Liver (tissue), 9 donors: ENCODE data around the gene URM1. TPM values are rescaled to one million over a fixed set of nuclear protein-coding genes. Genes with fewer than 3 reads are reported as not detected.

Source experiments
- DNase-seq: peaks from one replicate; pipeline ENCODE4 v3.0.0-alpha.2; 2017; ENCODE audit warnings: low spot score
- H3K27ac ChIP-seq, 2 donors: one replicate each; pipeline ENCODE4 v1.7.0; 2013; ENCODE audit warnings: inconsistent platforms in 2 of 2, low read length in 2 of 2, control low read depth in 1 of 2, low read depth in 1 of 2, mild to moderate bottlenecking in 1 of 2
- H3K27me3 ChIP-seq, 4 donors: one replicate each; pipeline versions ENCODE4 v1.6.1 to v1.7.0; 2013; ENCODE audit warnings: low read length in 3 of 4, inconsistent platforms in 1 of 4, mild to moderate bottlenecking in 1 of 4, moderate library complexity in 1 of 4; ENCODE audit not compliant: control insufficient read depth in 4 of 4, insufficient read depth in 4 of 4
- H3K36me3 ChIP-seq, 4 donors: one replicate each; pipeline versions ENCODE4 v1.6.1 to v1.7.0; 2013; ENCODE audit warnings: low read length in 3 of 4, mild to moderate bottlenecking in 3 of 4, low read depth in 1 of 4, moderate library complexity in 1 of 4; ENCODE audit not compliant: control insufficient read depth in 4 of 4, insufficient read depth in 3 of 4
- H3K4me1 ChIP-seq, 4 donors: one replicate each; pipeline versions ENCODE4 v1.6.1 to v1.7.0; 2013; ENCODE audit warnings: low read length in 3 of 4, mild to moderate bottlenecking in 3 of 4, moderate library complexity in 1 of 4; ENCODE audit not compliant: control insufficient read depth in 4 of 4, insufficient read depth in 4 of 4
- H3K4me3 ChIP-seq, 3 donors: one replicate each; pipeline versions ENCODE4 v1.6.1 to v1.7.0; 2013; ENCODE audit warnings: low read length in 3 of 3, control low read depth in 1 of 3, low read depth in 1 of 3, mild to moderate bottlenecking in 1 of 3
- H3K9ac ChIP-seq, 2 donors: one replicate each; pipeline ENCODE4 v1.7.0; 2013; ENCODE audit warnings: low read length in 2 of 2, mild to moderate bottlenecking in 2 of 2, moderate library complexity in 2 of 2, control low read depth in 1 of 2, low read depth in 1 of 2
- H3K9me3 ChIP-seq, 4 donors: one replicate each; pipeline versions ENCODE4 v1.6.1 to v1.7.0; 2013; ENCODE audit warnings: low read length in 3 of 4; ENCODE audit not compliant: control insufficient read depth in 4 of 4
- EGR1 ChIP-seq, 2 donors: IDR thresholded peaks; 2 replicates each; pipeline ENCODE4 v1.6.1; 2016 to 2018; ENCODE audit warnings: antibody characterized with exemption in 2 of 2, low read depth in 2 of 2
- FOXA1 ChIP-seq: IDR thresholded peaks from 2 replicates; pipeline ENCODE4 v1.6.1; 2016; ENCODE audit warnings: antibody characterized with exemption
- FOXA2 ChIP-seq: IDR thresholded peaks from 2 replicates; pipeline ENCODE4 v1.6.1; 2016; ENCODE audit warnings: antibody characterized with exemption
- GABPA ChIP-seq, 2 donors: IDR thresholded peaks in 1 of 2; conservative IDR thresholded peaks in 1 of 2; 2 replicates each; pipeline ENCODE4 v1.6.1; 2016; ENCODE audit warnings: antibody characterized with exemption in 2 of 2, mild to moderate bottlenecking in 1 of 2, moderate library complexity in 1 of 2
- HNF4A ChIP-seq, 2 donors: conservative IDR thresholded peaks; 2 replicates each; pipeline ENCODE4 v1.6.1; 2016; ENCODE audit warnings: antibody characterized with exemption in 2 of 2, mild to moderate bottlenecking in 2 of 2
- HNF4G ChIP-seq: IDR thresholded peaks from 2 replicates; pipeline ENCODE4 v1.6.1; 2016; ENCODE audit warnings: antibody characterized with exemption
- JUND ChIP-seq, 2 donors: IDR thresholded peaks; 2 replicates each; pipeline ENCODE4 v1.6.1; 2016; ENCODE audit warnings: antibody characterized with exemption in 2 of 2
- NR2F2 ChIP-seq: IDR thresholded peaks from 2 replicates; pipeline ENCODE4 v1.6.1; 2016; ENCODE audit warnings: antibody characterized with exemption
- RAD21 ChIP-seq, 2 donors: IDR thresholded peaks; 2 replicates each; pipeline ENCODE4 v1.6.1; 2016; ENCODE audit warnings: antibody characterized with exemption in 2 of 2, mild to moderate bottlenecking in 2 of 2
- RXRA ChIP-seq, 2 donors: IDR thresholded peaks; 2 replicates each; pipeline ENCODE4 v1.6.1; 2017 to 2018; ENCODE audit warnings: antibody characterized with exemption in 2 of 2, mild to moderate bottlenecking in 1 of 2
- SP1 ChIP-seq: IDR thresholded peaks from 2 replicates; pipeline ENCODE4 v1.6.1; 2018; ENCODE audit warnings: antibody characterized with exemption, mild to moderate bottlenecking
- TAF1 ChIP-seq: conservative IDR thresholded peaks from 2 replicates; pipeline ENCODE4 v1.6.1; 2016; ENCODE audit warnings: antibody characterized with exemption, mild to moderate bottlenecking
- YY1 ChIP-seq: IDR thresholded peaks from 2 replicates; pipeline ENCODE4 v1.6.1; 2016; ENCODE audit warnings: antibody characterized with exemption, mild to moderate bottlenecking
- WGBS: extraction: QIAGEN DNeasy Blood & Tissue Kit; methylation state at CpG from one replicate; pipeline ENCODE4 v1.1.7; 2013; 5-methylcytosine and 5-hydroxymethylcytosine counted together
- polyA plus RNA-seq, 2 donors: library from polyadenylated mRNA; stranded (reverse) in 1 of 2; unstranded in 1 of 2; fragments of 200-250 nt in 1 of 2; fragments of >200 nt in 1 of 2; fragmentation: Nextera tagmentation in 1 of 2; extraction: Ambion mirVana in 1 of 2; gene quantifications; one replicate each; pipeline versions ENCODE4 v1.2.1 to v1.2.3, GENCODE V29; 2013 to 2015
- total RNA-seq, 2 donors: library from RNA; depleted of rRNA; stranded (reverse); fragments of >200 nt; gene quantifications; one replicate each; pipeline ENCODE4 v1.2.3, GENCODE V29; 2014
- TF ChIP-seq, protein P1 (sequence below): IDR thresholded peaks from 2 replicates; pipeline ENCODE4 v1.6.1; 2016; ENCODE audit warnings: antibody characterized with exemption
- TF ChIP-seq, protein P2 (sequence below): IDR thresholded peaks from 2 replicates; pipeline ENCODE4 v1.6.1; 2016; ENCODE audit warnings: antibody characterized with exemption
- TF ChIP-seq, protein P3 (sequence below): IDR thresholded peaks from 2 replicates; pipeline ENCODE4 v1.6.1; 2016; ENCODE audit warnings: antibody characterized with exemption, mild to moderate bottlenecking
- TF ChIP-seq, protein P4 (sequence below): fragments of 150-350 bp; IDR thresholded peaks from 2 replicates; pipeline ENCODE4 v1.5.1; 2017; ENCODE audit warnings: improper control_type of control experiment, low read depth, low read length; ENCODE audit not compliant: missing input control
- TF ChIP-seq, protein P5 (sequence below): IDR thresholded peaks from 2 replicates; pipeline ENCODE4 v1.6.1; 2016; ENCODE audit warnings: antibody characterized with exemption
- donor health status: healthy.
- donor health status: healthy.
- donor health status: healthy.
- donor health status: healthy.
- donor health status: healthy.

Gene URM1
- total and polyA plus RNA-seq, 4 donors: 12.1 to 35.0 (median 19.5) TPM

DNA sequence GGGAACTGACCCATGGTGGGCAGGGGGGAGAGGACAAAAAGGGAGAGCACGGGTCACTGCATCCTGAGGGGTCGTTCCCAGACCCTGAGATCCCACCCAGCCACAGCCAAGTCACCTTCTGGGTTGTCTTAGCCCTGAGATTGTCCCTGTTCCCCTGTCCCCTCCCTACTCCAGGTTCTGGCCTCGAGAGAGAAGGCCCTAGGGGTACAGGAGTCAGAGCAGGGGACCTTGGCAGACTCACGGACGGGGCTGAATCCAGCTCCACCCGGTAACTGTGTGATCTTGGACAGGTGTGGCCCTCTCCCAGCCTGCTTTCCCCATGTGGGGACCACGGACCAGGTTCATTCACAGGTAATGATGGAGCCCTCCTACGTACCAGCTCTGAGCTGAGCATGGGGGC lies 38.3 kb downstream of the URM1 start:
- TF ChIP-seq SP1: no peak
- TF ChIP-seq NR2F2: no peak
- no peak for TF ChIP-seq TAF1
- no peak for TF ChIP-seq RXRA (IDR thresholded peaks at IDR 0.05)
- TF ChIP-seq, protein P1, sequence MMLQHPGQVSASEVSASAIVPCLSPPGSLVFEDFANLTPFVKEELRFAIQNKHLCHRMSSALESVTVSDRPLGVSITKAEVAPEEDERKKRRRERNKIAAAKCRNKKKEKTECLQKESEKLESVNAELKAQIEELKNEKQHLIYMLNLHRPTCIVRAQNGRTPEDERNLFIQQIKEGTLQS: no peak
- TF ChIP-seq EGR1 (IDR thresholded peaks at IDR 0.05; ENCODE audit: low read depth in 2 of 2): no peak
- TF ChIP-seq, protein P2, sequence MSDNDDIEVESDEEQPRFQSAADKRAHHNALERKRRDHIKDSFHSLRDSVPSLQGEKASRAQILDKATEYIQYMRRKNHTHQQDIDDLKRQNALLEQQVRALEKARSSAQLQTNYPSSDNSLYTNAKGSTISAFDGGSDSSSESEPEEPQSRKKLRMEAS: no peak
- TF ChIP-seq, protein P3, sequence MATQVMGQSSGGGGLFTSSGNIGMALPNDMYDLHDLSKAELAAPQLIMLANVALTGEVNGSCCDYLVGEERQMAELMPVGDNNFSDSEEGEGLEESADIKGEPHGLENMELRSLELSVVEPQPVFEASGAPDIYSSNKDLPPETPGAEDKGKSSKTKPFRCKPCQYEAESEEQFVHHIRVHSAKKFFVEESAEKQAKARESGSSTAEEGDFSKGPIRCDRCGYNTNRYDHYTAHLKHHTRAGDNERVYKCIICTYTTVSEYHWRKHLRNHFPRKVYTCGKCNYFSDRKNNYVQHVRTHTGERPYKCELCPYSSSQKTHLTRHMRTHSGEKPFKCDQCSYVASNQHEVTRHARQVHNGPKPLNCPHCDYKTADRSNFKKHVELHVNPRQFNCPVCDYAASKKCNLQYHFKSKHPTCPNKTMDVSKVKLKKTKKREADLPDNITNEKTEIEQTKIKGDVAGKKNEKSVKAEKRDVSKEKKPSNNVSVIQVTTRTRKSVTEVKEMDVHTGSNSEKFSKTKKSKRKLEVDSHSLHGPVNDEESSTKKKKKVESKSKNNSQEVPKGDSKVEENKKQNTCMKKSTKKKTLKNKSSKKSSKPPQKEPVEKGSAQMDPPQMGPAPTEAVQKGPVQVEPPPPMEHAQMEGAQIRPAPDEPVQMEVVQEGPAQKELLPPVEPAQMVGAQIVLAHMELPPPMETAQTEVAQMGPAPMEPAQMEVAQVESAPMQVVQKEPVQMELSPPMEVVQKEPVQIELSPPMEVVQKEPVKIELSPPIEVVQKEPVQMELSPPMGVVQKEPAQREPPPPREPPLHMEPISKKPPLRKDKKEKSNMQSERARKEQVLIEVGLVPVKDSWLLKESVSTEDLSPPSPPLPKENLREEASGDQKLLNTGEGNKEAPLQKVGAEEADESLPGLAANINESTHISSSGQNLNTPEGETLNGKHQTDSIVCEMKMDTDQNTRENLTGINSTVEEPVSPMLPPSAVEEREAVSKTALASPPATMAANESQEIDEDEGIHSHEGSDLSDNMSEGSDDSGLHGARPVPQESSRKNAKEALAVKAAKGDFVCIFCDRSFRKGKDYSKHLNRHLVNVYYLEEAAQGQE: no peak
- no peak for TF ChIP-seq GABPA (IDR thresholded peaks at IDR 0.05 in 1 of 2, conservative IDR thresholded peaks at IDR 0.05 in 1 of 2)
- TF ChIP-seq, protein P4, sequence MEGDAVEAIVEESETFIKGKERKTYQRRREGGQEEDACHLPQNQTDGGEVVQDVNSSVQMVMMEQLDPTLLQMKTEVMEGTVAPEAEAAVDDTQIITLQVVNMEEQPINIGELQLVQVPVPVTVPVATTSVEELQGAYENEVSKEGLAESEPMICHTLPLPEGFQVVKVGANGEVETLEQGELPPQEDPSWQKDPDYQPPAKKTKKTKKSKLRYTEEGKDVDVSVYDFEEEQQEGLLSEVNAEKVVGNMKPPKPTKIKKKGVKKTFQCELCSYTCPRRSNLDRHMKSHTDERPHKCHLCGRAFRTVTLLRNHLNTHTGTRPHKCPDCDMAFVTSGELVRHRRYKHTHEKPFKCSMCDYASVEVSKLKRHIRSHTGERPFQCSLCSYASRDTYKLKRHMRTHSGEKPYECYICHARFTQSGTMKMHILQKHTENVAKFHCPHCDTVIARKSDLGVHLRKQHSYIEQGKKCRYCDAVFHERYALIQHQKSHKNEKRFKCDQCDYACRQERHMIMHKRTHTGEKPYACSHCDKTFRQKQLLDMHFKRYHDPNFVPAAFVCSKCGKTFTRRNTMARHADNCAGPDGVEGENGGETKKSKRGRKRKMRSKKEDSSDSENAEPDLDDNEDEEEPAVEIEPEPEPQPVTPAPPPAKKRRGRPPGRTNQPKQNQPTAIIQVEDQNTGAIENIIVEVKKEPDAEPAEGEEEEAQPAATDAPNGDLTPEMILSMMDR: no peak
- TF ChIP-seq JUND (IDR thresholded peaks at IDR 0.05): no peak
- no peak for TF ChIP-seq HNF4G
- TF ChIP-seq HNF4A (conservative IDR thresholded peaks at IDR 0.05): no peak
- no peak for TF ChIP-seq YY1
- no peak for TF ChIP-seq RAD21 (IDR thresholded peaks at IDR 0.05)
- Histone ChIP-seq H3K9me3 (no peaks in the 10 kb centered on the region), H3K4me1 (no peaks in the 10 kb centered on the region), H3K4me3 (no peak overlapping the region), H3K27me3 (peaks cover 0 to 6% (median 1%) of the 10 kb centered on the region in 4 donors), H3K36me3 (no peaks in the 10 kb centered on the region), H3K27ac (no peak overlapping the region), H3K9ac (no peak overlapping the region)
- no peak for DNase-seq
- WGBS: 42% methylated on average over 8 of the region's 8 CpGs

DNA sequence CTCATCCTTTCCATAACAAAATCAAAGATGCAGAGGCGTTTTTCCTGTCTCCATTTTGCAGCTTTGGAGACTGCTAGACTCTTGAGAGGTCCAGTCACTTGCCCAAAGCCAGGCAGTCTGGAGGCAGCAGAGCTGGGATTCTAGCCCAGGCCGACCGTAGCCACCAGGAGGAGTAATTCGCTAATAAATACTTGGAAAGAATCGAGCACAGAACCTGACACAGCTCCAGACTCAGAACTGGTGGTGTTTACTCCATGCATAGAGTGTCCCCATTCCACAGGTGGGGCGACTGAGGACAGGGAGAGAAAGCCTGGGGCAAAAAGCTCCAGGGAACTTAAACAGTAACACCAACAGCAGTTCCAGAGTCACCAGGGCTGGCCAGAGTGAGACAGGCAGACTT lies 38.8 kb downstream of the URM1 start:
- Histone ChIP-seq H3K4me1 (no peaks in the 10 kb centered on the region), H3K9ac (no peak overlapping the region), H3K4me3 (no peak overlapping the region), H3K36me3 (no peaks in the 10 kb centered on the region), H3K9me3 (no peaks in the 10 kb centered on the region), H3K27ac (no peak overlapping the region), H3K27me3 (peaks cover 0 to 6% (median 1%) of the 10 kb centered on the region in 4 donors)
- TF ChIP-seq GABPA (IDR thresholded peaks at IDR 0.05 in 1 of 2, conservative IDR thresholded peaks at IDR 0.05 in 1 of 2) (no peak), JUND (IDR thresholded peaks at IDR 0.05) (no peak), SP1 (no peak), RXRA (IDR thresholded peaks at IDR 0.05) (no peak), FOXA1 (no peak), RAD21 (IDR thresholded peaks at IDR 0.05) (no peak), HNF4G (no peak), FOXA2 (no peak)
- TF ChIP-seq, protein P1: no peak
- TF ChIP-seq, protein P5, sequence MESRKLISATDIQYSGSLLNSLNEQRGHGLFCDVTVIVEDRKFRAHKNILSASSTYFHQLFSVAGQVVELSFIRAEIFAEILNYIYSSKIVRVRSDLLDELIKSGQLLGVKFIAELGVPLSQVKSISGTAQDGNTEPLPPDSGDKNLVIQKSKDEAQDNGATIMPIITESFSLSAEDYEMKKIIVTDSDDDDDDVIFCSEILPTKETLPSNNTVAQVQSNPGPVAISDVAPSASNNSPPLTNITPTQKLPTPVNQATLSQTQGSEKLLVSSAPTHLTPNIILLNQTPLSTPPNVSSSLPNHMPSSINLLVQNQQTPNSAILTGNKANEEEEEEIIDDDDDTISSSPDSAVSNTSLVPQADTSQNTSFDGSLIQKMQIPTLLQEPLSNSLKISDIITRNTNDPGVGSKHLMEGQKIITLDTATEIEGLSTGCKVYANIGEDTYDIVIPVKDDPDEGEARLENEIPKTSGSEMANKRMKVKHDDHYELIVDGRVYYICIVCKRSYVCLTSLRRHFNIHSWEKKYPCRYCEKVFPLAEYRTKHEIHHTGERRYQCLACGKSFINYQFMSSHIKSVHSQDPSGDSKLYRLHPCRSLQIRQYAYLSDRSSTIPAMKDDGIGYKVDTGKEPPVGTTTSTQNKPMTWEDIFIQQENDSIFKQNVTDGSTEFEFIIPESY: no peak
- TF ChIP-seq, protein P3: no peak
- TF ChIP-seq, protein P2: no peak
- WGBS: 33% methylated on average over 6 of the region's 6 CpGs
- no peak for DNase-seq
